HepG2 (cell line): ENCODE data around the gene PARP6. TPM values are rescaled to one million over a fixed set of nuclear protein-coding genes. Genes with fewer than 3 reads are reported as not detected.

Experiments used
- AGO2 ChIP-seq: fragments of 200-400 bp; formaldehyde crosslinking; optimal IDR thresholded peaks from 2 replicates; pipeline ENCODE3; 2017; ENCODE audit warnings: mild to moderate bottlenecking, low read depth, low read length, moderate library complexity
- ARNT2 ChIP-seq: sonication (generic); formaldehyde crosslinking; IDR thresholded peaks from 2 replicates; pipeline ENCODE4 v1.8.0; 2022; ENCODE audit warnings: mild to moderate bottlenecking, low read depth, missing genetic modification reagents, moderate library complexity
- ATF1 ChIP-seq: IDR thresholded peaks from 2 replicates; pipeline ENCODE4 v1.6.1; 2016; ENCODE audit warnings: mild to moderate bottlenecking, control low read depth
- BORCS8-MEF2B ChIP-seq: sonication (generic); formaldehyde crosslinking; IDR thresholded peaks from 2 replicates; pipeline ENCODE4 v1.8.0; 2022; ENCODE audit warnings: mild to moderate bottlenecking, missing genetic modification reagents
- CEBPB ChIP-seq: IDR thresholded peaks from 2 replicates; pipeline ENCODE4 v1.6.1; 2011; ENCODE audit warnings: low read depth, low read length, improper control_type of control experiment, borderline replicate concordance
- CENPBD1 ChIP-seq: sonication (generic); formaldehyde crosslinking; IDR thresholded peaks from 2 replicates; pipeline ENCODE4 v1.8.0; 2022; ENCODE audit warnings: missing genetic modification reagents, low read depth, mild to moderate bottlenecking, borderline replicate concordance
- CREB1 ChIP-seq, 2 experiments: fragments of 450-650 bp in 1 of 2; IDR thresholded peaks; 2 replicates each; pipeline ENCODE4 v1.6.1; 2016 to 2017; ENCODE audit warnings: control low read depth in 1 of 2, mild to moderate bottlenecking in 1 of 2, missing compliant biosample characterization in 1 of 2, missing genetic modification characterization in 1 of 2
- ETV5 ChIP-seq: IDR thresholded peaks from 2 replicates; pipeline ENCODE4 v1.6.1; 2018; ENCODE audit warnings: missing biosample characterization, missing genetic modification reagents, inconsistent platforms, borderline replicate concordance
- HNRNPK ChIP-seq: fragments of 200-400 bp; formaldehyde crosslinking; IDR thresholded peaks from 2 replicates; pipeline ENCODE4 v1.6.1; 2018; ENCODE audit warnings: low read length, low read depth, moderate library complexity, mild to moderate bottlenecking; ENCODE audit not compliant: poor library complexity, severe bottlenecking
- NR2F1 ChIP-seq, 2 experiments: fragments of 450-650 bp in 1 of 2; formaldehyde crosslinking in 1 of 2; IDR thresholded peaks; 2 replicates each; pipeline versions ENCODE4 v1.5.0 to v1.6.1; 2016 to 2020; ENCODE audit warnings: mild to moderate bottlenecking in 1 of 2, missing compliant biosample characterization in 1 of 2, missing genetic modification reagents in 1 of 2, moderate library complexity in 1 of 2
- RXRB ChIP-seq: IDR thresholded peaks from 2 replicates; pipeline ENCODE4 v1.6.1; 2016; ENCODE audit warnings: borderline replicate concordance, missing genetic modification reagents, missing compliant biosample characterization
- TEAD3 ChIP-seq: optimal IDR thresholded peaks from 2 replicates; pipeline ENCODE3; 2016; ENCODE audit warnings: borderline replicate concordance
- THAP11 ChIP-seq: IDR thresholded peaks from 2 replicates; pipeline ENCODE4 v1.6.1; 2016; ENCODE audit warnings: missing biosample characterization, missing genetic modification reagents
- THAP8 ChIP-seq: sonication (generic); formaldehyde crosslinking; IDR thresholded peaks from 2 replicates; pipeline ENCODE4 v1.5.1; 2020; ENCODE audit warnings: missing genetic modification reagents, mild to moderate bottlenecking, borderline replicate concordance
- ZBTB7A ChIP-seq: sonication (generic); formaldehyde crosslinking; IDR thresholded peaks from 2 replicates; pipeline ENCODE4 v1.8.0; 2022; ENCODE audit warnings: mild to moderate bottlenecking, missing genetic modification reagents
- ZEB1 ChIP-seq: IDR thresholded peaks from 2 replicates; pipeline ENCODE4 v1.6.1; 2012; ENCODE audit warnings: mild to moderate bottlenecking, low read depth, inconsistent platforms; ENCODE audit not compliant: insufficient replicate concordance
- ZFP90 ChIP-seq: sonication (generic); formaldehyde crosslinking; IDR thresholded peaks from 2 replicates; pipeline ENCODE4 v1.8.0; 2022; ENCODE audit warnings: missing genetic modification reagents, mild to moderate bottlenecking, inconsistent platforms, borderline replicate concordance
- ZFY ChIP-seq: sonication (generic); formaldehyde crosslinking; IDR thresholded peaks from 2 replicates; pipeline ENCODE4 v1.4.0; 2020; ENCODE audit warnings: missing genetic modification reagents
- ZNF136 ChIP-seq: sonication (generic); formaldehyde crosslinking; IDR thresholded peaks from 2 replicates; pipeline ENCODE4 v1.8.1; 2022; ENCODE audit warnings: low read depth, mild to moderate bottlenecking, moderate library complexity, missing genetic modification reagents
- ZNF34 ChIP-seq: sonication (generic); formaldehyde crosslinking; IDR thresholded peaks from 2 replicates; pipeline ENCODE4 v1.4.0; 2020; ENCODE audit warnings: mild to moderate bottlenecking, missing genetic modification reagents, borderline replicate concordance
- ZNF724P ChIP-seq: sonication (generic); formaldehyde crosslinking; IDR thresholded peaks from 2 replicates; pipeline ENCODE4 v1.8.0; 2022; ENCODE audit warnings: missing genetic modification reagents, borderline replicate concordance
- ZNF761 ChIP-seq: sonication (generic); formaldehyde crosslinking; conservative IDR thresholded peaks from 2 replicates; pipeline ENCODE4 v1.4.0; 2020; ENCODE audit warnings: mild to moderate bottlenecking, missing genetic modification reagents
- polyA plus RNA-seq, 8 experiments: library from polyadenylated mRNA; depleted of rRNA in 3 of 8; stranded (reverse) in 7 of 8; unstranded in 1 of 8; fragments of >200 nt; fragmentation: Illumina TruSeq in 4 of 8; extraction: Trizol in 4 of 8; gene quantifications; 2 replicates each; pipeline versions ENCODE4 v1.2.1 to v1.2.3, GENCODE V29; 2011 to 2016; ENCODE audit warnings: low read depth in 4 of 8, missing spikeins in 1 of 8, mixed read lengths in 1 of 8; ENCODE audit not compliant: insufficient read depth in 1 of 8
- total RNA-seq, 5 experiments: library from RNA; depleted of rRNA; stranded (reverse); fragments of >200 nt; fragmentation: Illumina TruSeq; extraction: Trizol; gene quantifications; 2 replicates each; pipeline ENCODE4 v1.2.3, GENCODE V29; 2016; ENCODE audit warnings: low read depth in 1 of 5

The PARP6 gene
- total and polyA plus RNA-seq, 2 of the 13 experiments (the other 11 are each of a cell fraction or from before 2014, with no cell fraction given) = 0.22 to 0.87 TPM

GRCh38 chr15:72231066-72231832 lies 41.1 kb downstream of the PARP6 start, which contains the start of gene PKM (continued):
- TF ChIP-seq RXRB (CRISPR knock-in tag) = no peak
- peak; percentile 83 for TF ChIP-seq ZEB1
- peak; percentile 80 for TF ChIP-seq TEAD3 (CRISPR knock-in tag)
- TF ChIP-seq NR2F1 (CRISPR knock-in tag; IDR thresholded peaks at IDR 0.05) = peak in 1 of 2 experiments; percentile 42; a peak in 2 of 4 replicates
- peak; percentile 86 for TF ChIP-seq ZFY (CRISPR knock-in tag)
- no peak; the same call in none of the 2 replicates for TF ChIP-seq BORCS8-MEF2B (CRISPR knock-in tag)
- TF ChIP-seq ZNF724P (CRISPR knock-in tag) = peak; percentile 80; the same call in 1 of the 2 replicates
- TF ChIP-seq ATF1 (CRISPR knock-in tag) = no peak
- TF ChIP-seq ZNF34 (CRISPR knock-in tag) = peak; percentile 62; the same call in 1 of the 2 replicates
- peak; percentile 59; the same call in 1 of the 2 replicates for TF ChIP-seq THAP8 (CRISPR knock-in tag)
- peak; percentile 81 for TF ChIP-seq THAP11 (CRISPR knock-in tag)
- TF ChIP-seq ARNT2 (CRISPR knock-in tag) = peak; percentile 92
- no peak; the same call in 1 of the 2 replicates for TF ChIP-seq ZBTB7A (CRISPR knock-in tag)
- peak; percentile 25 for TF ChIP-seq ZNF136 (CRISPR knock-in tag)
- TF ChIP-seq CENPBD1 = peak; percentile 46; the same call in 1 of the 2 replicates
- TF ChIP-seq CREB1 (IDR thresholded peaks at IDR 0.05) = peak; percentile 70
- peak; percentile 75 for TF ChIP-seq CREB1 (CRISPR knock-in tag; IDR thresholded peaks at IDR 0.05)
- TF ChIP-seq ETV5 (CRISPR knock-in tag) = no peak; the same call in 1 of the 2 replicates
- peak; percentile 9 for TF ChIP-seq HNRNPK
- no peak for TF ChIP-seq AGO2
- no peak; the same call in none of the 2 replicates for TF ChIP-seq ZFP90
- TF ChIP-seq CEBPB = no peak
- TF ChIP-seq ZNF761 (CRISPR knock-in tag) = peak; percentile 79
